Measurements from ENCODE around the gene TRHDE. TPM values are rescaled to one million over a fixed set of nuclear protein-coding genes. Genes with fewer than 3 reads are reported as not detected.

Gene TRHDE
- total RNA-seq, 2 donors from 2014 or later: 0.02 TPM; not detected in 1

DNA sequence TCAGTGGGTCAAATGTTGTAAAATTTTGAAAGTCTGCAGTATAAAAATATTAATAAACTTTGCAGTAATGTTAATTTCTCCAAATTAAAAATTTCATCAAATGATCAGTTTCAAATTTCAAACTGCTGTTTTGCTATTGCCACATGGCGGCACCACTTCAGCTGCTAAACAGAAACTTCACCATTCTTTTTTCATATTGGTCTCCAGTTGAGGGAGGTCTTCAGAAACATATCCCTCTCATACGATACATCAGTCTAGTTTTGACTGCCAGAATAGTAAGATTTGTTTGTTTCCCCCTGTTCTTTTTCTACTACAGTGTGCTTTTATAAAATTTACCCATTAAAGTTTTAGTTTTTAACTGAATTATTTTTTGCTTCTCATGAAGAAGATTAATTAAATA lies 4.2 kb upstream of the TRHDE start:
- Mint-ChIP-seq H3K4me3 (no peak overlapping the region), H3K4me1 (ENCODE audit: low read depth in 2 of 2) (no peaks in the 10 kb centered on the region), H3K27ac (no peak overlapping the region), H3K36me3 (no peaks in the 10 kb centered on the region), H3K27me3 (peaks cover 0 to 18% of the 10 kb centered on the region in 2 donors), H3K9me3 (no peaks in the 10 kb centered on the region)
- DNase-seq (ENCODE audit: low spot score) (no peak), ATAC-seq (no peak)

DNA sequence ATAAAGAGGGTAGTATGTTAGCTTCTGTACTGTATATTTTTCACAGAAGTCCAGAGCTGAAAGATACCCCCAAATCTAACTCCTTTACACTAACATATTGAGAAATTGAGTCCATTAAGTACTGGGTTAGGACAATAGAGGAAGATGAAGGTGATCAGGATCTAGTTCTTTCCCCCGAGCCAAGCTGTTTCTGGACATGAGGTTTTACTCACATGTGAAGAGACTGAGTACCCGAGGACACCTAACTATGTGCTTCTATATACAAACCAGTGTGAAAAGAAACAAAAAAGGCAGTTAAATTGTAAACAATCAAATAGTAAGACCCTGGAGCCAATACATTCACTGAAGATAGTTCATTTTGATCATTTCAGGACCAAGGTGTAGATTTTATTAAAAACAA lies 3.8 kb upstream of the TRHDE start:
- DNase-seq (ENCODE audit: low spot score): no peak

DNA sequence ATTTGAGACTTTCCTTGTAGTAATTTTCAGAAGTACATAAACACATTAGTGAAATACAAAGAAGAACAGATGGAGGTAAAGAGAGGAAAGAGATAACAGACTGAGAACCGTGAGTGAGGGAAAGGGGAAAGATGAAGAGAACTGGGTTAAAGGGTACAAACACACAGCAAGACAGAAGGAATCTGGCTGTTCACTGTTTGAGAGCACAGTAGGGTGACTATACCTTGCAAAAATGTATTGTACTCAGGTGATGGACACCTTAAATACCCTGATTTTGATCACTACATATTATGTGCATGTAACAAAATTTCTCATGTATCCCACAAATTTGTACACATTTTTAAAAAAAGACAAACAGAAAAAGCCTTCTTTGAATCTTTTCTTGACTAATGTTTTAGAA lies 2.7 kb upstream of the TRHDE start:
- no peaks in the 10 kb centered on the region for H3K36me3 Mint-ChIP-seq
- H3K4me3 Mint-ChIP-seq: no peak overlapping the region
- peaks cover 7 to 27% of the 10 kb centered on the region in 2 donors for H3K27me3 Mint-ChIP-seq
- H3K4me1 Mint-ChIP-seq (ENCODE audit: low read depth in 2 of 2): no peaks in the 10 kb centered on the region
- H3K27ac Mint-ChIP-seq: no peak overlapping the region
- H3K9me3 Mint-ChIP-seq: no peaks in the 10 kb centered on the region
- DNase-seq (ENCODE audit: low spot score) (no peak), ATAC-seq (no peak)

More for the DNA sequence above, 3.8 kb upstream of the TRHDE start:
- Mint-ChIP-seq H3K9me3 (no peaks in the 10 kb centered on the region), H3K27ac (no peak overlapping the region), H3K27me3 (peaks cover 0 to 18% of the 10 kb centered on the region in 2 donors), H3K36me3 (no peaks in the 10 kb centered on the region), H3K4me3 (no peak overlapping the region), H3K4me1 (ENCODE audit: low read depth in 2 of 2) (no peaks in the 10 kb centered on the region)
- ATAC-seq: no peak

DNA sequence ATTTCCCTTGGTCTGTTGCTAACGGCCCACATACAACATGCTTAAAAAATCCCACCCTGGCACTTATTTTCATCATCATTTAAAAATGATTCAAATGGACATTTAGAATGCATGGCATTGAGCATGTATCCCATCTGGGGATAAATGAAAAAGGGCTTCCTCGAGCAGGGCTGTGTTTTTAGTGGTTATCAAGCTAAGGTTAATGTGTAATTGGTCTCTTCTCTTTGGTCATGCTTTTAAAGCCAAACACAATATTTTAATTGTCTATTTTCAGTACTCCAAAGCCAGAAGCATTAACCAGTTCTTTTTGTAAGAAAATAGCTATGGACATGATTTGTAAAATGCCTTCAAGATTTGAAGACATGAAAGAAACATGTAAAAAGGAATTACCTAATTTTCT lies 1.9 kb upstream of the TRHDE start:
- H3K27me3 Mint-ChIP-seq: peaks cover 8 to 27% of the 10 kb centered on the region in 2 donors
- ATAC-seq (no peak), DNase-seq (ENCODE audit: low spot score) (no peak)
- H3K27ac Mint-ChIP-seq: no peak overlapping the region
- no peak overlapping the region for H3K4me3 Mint-ChIP-seq
- no peaks in the 10 kb centered on the region for H3K36me3 Mint-ChIP-seq
- H3K4me1 Mint-ChIP-seq (ENCODE audit: low read depth in 2 of 2): no peaks in the 10 kb centered on the region
- H3K9me3 Mint-ChIP-seq: no peaks in the 10 kb centered on the region

DNA sequence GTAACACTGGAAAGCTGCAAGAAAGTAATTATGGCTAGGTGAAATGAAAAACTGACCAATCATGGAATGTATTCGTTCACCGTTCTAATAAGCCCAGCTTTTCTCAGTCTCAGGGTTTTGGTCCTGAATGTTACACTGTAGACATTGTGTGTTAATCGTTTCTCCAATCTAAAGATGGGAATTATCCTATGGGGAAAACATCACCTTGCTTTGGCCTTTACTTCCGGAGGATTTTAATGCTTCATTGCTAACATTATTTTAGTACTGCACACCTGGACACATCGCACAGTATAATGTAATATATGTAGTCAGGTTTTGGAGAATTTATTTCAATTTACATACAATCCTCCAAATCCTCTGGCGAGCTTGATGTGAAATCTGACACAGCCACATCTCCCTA lies 1.2 kb upstream of the TRHDE start:
- H3K4me1 Mint-ChIP-seq (ENCODE audit: low read depth in 2 of 2): no peaks in the 10 kb centered on the region
- H3K27me3 Mint-ChIP-seq: peaks cover 8 to 27% of the 10 kb centered on the region in 2 donors
- DNase-seq (ENCODE audit: low spot score) (no peak), ATAC-seq (no peak)
- no peak overlapping the region for H3K4me3 Mint-ChIP-seq
- H3K36me3 Mint-ChIP-seq: no peaks in the 10 kb centered on the region
- no peak overlapping the region for H3K27ac Mint-ChIP-seq
- no peaks in the 10 kb centered on the region for H3K9me3 Mint-ChIP-seq

DNA sequence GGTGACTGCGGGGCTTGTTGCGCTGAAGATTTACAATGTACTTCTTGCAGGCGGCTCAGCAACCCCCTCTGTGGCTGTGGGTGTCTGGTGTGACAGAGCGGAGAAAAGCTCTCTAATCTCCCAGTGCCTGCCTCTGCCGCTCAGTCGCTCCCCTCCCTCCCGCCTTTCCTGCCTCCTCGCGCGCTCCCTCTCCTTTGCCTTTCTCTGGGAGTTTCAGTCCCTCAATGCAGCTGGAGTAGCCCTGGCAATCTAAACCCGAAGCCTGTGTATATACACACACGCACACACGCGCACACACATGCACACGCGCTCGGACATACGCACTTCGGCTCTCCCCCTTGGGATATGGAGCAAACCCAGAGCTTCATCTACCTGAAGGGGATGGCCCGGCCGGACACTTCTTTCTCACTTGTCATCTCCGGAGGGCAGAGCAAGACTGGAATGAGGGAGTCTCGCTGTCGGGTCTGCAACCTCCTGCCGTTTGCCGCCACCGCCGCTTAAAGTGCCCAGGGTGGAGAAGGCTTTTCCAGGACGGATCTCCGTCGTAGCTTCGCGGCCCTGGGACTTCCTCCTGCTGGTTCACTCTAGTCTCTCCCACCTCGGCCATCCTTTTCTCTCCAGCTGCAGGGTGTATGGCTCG lies 599 bp upstream of the TRHDE start:
- no peak for ATAC-seq
- Mint-ChIP-seq H3K4me3 (no peak overlapping the region), H3K9me3 (no peaks in the 10 kb centered on the region), H3K4me1 (ENCODE audit: low read depth in 2 of 2) (no peaks in the 10 kb centered on the region), H3K27me3 (peaks cover 8 to 27% of the 10 kb centered on the region in 2 donors), H3K36me3 (no peaks in the 10 kb centered on the region), H3K27ac (no peak overlapping the region)
- no peak for DNase-seq (ENCODE audit: low spot score)

DNA sequence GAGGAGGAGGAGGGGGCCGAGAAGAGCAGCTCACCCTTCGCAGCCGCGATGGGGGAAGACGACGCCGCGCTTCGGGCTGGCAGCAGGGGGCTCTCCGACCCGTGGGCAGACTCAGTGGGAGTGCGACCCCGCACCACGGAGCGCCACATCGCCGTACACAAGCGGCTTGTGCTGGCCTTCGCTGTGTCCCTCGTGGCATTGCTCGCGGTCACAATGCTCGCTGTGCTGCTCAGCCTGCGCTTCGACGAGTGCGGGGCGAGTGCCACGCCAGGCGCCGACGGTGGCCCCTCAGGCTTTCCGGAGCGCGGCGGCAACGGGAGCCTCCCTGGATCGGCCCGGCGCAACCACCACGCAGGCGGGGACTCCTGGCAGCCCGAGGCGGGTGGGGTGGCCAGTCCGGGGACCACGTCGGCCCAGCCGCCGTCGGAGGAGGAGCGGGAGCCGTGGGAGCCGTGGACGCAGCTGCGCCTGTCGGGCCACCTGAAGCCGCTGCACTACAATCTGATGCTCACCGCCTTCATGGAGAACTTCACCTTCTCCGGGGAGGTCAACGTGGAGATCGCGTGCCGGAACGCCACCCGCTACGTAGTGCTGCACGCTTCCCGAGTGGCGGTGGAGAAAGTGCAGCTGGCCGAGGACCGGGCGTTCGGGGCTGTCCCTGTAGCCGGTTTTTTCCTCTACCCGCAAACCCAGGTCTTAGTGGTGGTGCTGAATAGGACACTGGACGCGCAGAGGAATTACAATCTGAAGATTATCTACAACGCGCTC lies 745 bp downstream of the TRHDE start:
- DNase-seq (ENCODE audit: low spot score) (no peak), ATAC-seq (peak in 1 of 2 donors; percentile 28)
- Mint-ChIP-seq H3K36me3 (no peaks in the 10 kb centered on the region), H3K9me3 (no peaks in the 10 kb centered on the region), H3K27ac (no peak overlapping the region), H3K4me1 (ENCODE audit: low read depth in 2 of 2) (no peaks in the 10 kb centered on the region), H3K27me3 (peaks cover 8 to 27% of the 10 kb centered on the region in 2 donors), H3K4me3 (no peak overlapping the region)

DNA sequence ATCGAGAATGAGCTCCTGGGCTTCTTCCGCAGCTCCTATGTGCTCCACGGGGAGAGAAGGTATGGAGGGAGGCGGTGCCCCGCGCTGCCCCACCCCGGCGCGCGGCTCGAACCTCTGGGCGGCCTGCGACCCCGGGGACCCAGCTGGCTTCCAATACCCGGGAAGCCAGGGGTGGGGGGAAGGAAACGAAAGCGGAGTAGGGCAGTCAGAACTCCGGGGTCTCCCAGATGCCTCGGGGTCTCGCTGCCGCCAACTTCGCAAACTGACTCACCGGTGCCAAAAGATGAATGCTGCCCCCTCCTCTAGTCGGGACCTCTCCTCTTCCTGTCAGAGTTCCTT lies 1.3 kb downstream of the TRHDE start:
- Mint-ChIP-seq H3K4me3 (no peak overlapping the region), H3K27me3 (peaks cover 8 to 27% of the 10 kb centered on the region in 2 donors), H3K36me3 (no peaks in the 10 kb centered on the region), H3K4me1 (ENCODE audit: low read depth in 2 of 2) (no peaks in the 10 kb centered on the region), H3K9me3 (no peaks in the 10 kb centered on the region), H3K27ac (no peak overlapping the region)
- DNase-seq (ENCODE audit: low spot score): no peak
- no peak for ATAC-seq

DNA sequence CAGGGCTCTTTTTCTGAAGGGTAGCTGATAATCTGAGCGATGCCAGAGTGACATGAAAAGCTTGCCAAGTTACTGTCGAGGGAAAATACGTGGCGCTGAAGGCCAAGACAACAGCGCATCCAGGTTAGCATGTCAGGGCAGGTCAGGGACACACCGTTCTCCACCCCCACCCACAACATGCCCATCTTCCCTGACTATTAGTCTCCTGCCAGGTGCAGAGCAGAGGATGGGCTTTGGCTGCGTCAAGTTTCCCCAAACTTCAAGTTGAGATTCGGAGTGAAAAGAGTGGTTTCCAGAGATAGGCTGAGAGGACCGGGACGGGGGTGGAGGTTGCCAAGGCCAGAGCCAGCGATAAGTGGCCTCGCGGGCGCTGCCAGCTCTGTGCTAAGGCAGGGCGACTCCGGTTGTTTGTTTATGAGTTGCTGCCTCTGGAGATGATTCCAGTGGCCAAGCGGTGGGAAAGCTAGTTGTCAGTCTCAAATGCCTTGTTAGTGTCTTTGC lies 1.7 kb downstream of the TRHDE start:
- ATAC-seq (no peak), DNase-seq (ENCODE audit: low spot score) (no peak)
- Mint-ChIP-seq H3K9me3 (no peaks in the 10 kb centered on the region), H3K27me3 (peaks cover 8 to 27% of the 10 kb centered on the region in 2 donors), H3K4me3 (no peak overlapping the region), H3K4me1 (ENCODE audit: low read depth in 2 of 2) (no peaks in the 10 kb centered on the region), H3K36me3 (no peaks in the 10 kb centered on the region), H3K27ac (no peak overlapping the region)

DNA sequence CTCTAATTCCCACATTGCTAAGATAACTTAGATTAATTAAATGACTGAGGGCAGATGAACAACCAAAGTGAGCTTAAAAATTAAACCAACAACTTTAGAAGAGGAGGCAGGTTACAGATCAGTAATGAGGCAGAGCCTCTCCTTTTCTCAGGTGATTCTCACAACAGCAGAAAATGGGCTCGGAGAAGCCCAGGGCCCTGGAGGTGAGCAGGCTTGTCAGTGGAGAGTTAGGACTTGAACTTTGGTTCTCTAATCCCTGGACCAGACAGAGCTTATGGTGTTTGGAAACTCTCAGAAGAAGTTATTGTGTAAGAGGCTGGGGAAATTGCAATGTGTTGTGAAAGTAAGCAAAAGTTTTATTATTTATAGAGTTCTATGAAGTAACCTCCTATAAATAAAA lies 2.8 kb downstream of the TRHDE start:
- Mint-ChIP-seq H3K27me3 (peaks cover 8 to 23% of the 10 kb centered on the region in 2 donors), H3K27ac (no peak overlapping the region), H3K36me3 (no peaks in the 10 kb centered on the region), H3K4me3 (no peak overlapping the region), H3K9me3 (no peaks in the 10 kb centered on the region), H3K4me1 (ENCODE audit: low read depth in 2 of 2) (no peaks in the 10 kb centered on the region)
- no peak for DNase-seq (ENCODE audit: low spot score)
- ATAC-seq: no peak

DNA sequence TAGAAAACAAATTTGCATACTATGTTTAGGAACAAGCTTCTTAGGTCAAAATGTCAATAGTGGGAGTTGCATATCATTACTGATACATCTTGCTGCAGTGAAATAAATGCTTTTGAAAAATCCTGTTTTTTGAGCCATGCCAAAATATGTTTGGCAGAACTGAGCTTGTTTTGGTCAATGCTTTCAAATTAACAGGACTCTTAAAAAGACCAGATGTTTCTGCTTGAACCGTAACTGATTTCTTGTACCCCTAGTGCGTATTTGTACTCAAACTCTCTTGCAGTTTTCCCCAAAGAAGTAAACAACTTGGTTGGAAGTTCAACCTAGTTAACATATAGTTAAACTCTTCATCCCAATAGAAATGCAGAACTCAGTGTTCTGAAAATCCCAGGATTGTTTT lies 3.4 kb downstream of the TRHDE start:
- no peak overlapping the region for H3K27ac Mint-ChIP-seq
- H3K27me3 Mint-ChIP-seq: peaks cover 8 to 19% of the 10 kb centered on the region in 2 donors
- ATAC-seq (no peak), DNase-seq (ENCODE audit: low spot score) (no peak)
- H3K36me3 Mint-ChIP-seq: no peaks in the 10 kb centered on the region
- H3K9me3 Mint-ChIP-seq: no peaks in the 10 kb centered on the region
- no peak overlapping the region for H3K4me3 Mint-ChIP-seq
- H3K4me1 Mint-ChIP-seq (ENCODE audit: low read depth in 2 of 2): no peaks in the 10 kb centered on the region

DNA sequence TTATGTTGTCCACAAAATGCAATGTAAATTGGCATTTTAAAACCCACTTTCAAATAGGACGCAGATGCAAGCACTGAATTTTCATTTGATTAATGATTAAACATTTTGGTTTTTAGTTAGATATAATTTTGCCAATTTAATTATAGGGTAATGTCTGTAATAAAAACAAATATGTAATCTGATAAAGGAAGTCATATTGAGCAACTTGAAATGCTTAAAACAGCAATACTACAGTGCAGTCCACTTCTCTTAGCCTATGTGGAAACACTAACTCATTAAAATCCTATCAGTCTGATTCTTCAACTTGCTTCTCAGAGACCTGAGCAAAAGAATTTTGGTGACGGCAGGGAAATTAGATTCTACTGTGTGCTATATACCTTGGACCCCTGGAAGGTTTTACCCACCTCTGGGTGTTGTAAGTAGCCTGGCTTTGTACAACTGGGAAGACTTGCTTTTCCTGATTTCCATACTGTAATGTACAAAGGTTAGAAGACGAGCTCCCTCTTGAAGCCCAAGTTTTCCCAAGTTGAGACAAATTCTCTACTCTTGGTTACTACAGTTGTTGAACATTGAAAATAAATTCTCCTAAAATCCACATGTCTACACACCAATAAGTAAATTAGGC lies 4.1 kb downstream of the TRHDE start:
- H3K4me3 Mint-ChIP-seq: no peak overlapping the region
- no peak for ATAC-seq
- H3K27ac Mint-ChIP-seq: no peak overlapping the region
- DNase-seq (ENCODE audit: low spot score): no peak
- H3K36me3 Mint-ChIP-seq: no peaks in the 10 kb centered on the region
- H3K9me3 Mint-ChIP-seq: no peaks in the 10 kb centered on the region
- H3K4me1 Mint-ChIP-seq (ENCODE audit: low read depth in 2 of 2): no peaks in the 10 kb centered on the region
- peaks cover 8 to 16% of the 10 kb centered on the region in 2 donors for H3K27me3 Mint-ChIP-seq

DNA sequence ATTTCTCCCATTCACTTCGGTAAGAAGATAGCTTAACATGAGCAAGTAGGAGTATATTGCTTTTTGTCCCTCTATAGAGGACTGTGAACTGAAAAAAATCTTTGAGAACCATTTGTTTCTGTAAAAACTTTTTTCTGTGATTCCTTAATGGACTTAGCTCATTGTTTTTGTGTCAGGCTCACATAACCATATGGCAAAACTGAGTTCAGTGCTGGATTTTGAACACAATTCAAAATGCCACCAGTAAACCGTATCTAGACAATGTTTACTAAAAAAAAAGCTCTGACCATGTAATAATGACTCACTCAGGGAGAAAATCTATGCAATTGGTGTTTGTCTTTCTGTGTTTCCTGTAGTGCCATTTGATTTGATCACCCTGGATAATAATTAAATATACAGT lies 5.2 kb downstream of the TRHDE start:
- Mint-ChIP-seq H3K9me3 (no peaks in the 10 kb centered on the region), H3K27me3 (peaks cover 8 to 9% of the 10 kb centered on the region in 2 donors), H3K4me3 (no peak overlapping the region), H3K4me1 (ENCODE audit: low read depth in 2 of 2) (no peaks in the 10 kb centered on the region), H3K27ac (no peak overlapping the region), H3K36me3 (no peaks in the 10 kb centered on the region)
- no peak for ATAC-seq
- no peak for DNase-seq (ENCODE audit: low spot score)

DNA sequence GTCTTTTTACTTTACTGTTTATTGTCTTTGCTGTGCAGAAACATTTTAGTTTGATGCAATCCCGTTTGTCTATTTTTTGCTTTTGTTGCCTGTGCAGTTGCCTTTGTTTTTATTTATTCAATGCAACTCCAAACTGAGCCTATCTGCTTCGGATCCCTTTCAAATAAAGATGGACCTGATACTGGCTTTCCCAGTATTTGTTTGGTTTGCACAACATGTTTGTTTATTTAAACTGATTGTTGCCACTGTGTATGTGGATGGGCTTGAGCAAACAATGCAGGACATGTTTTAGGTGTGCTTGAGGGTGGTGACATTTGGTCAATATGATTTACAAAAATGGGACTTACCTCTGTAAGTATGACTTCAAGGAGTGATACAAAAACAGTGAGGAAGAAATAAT lies 6.7 kb downstream of the TRHDE start:
- ATAC-seq: no peak
- Mint-ChIP-seq H3K4me3 (no peak overlapping the region), H3K27ac (no peak overlapping the region), H3K9me3 (no peaks in the 10 kb centered on the region), H3K36me3 (no peaks in the 10 kb centered on the region), H3K27me3 (peaks cover 6 to 7% of the 10 kb centered on the region in 2 donors), H3K4me1 (ENCODE audit: low read depth in 2 of 2) (no peaks in the 10 kb centered on the region)
- no peak for DNase-seq (ENCODE audit: low spot score)

Data from natural killer cell treated with Interleukin-12 subunit alpha and Interleukin-12 subunit beta and Interleukin-15 and Interleukin-18, amount 100 ng/mL, for 72 hours (primary cell).